IPS-20b (cell line): ENCODE measurements around the gene SFTPB.
"Not testable (repeated sequence)": the region's sequence is repeated elsewhere in the genome, so short reads cannot be mapped to it uniquely, and the experiment has no call there.

Source experiments
- H3K27ac ChIP-seq: one replicate; pipeline ENCODE4 v1.5.1; 2013; ENCODE audit warnings: low read length
- H3K27me3 ChIP-seq: 2 replicates; pipeline ENCODE4 v1.6.1; 2013; ENCODE audit warnings: mild to moderate bottlenecking, low read length, inconsistent platforms; ENCODE audit not compliant: insufficient read depth
- H3K36me3 ChIP-seq: 2 replicates; pipeline ENCODE4 v1.6.1; 2013; ENCODE audit warnings: low read depth, mild to moderate bottlenecking, inconsistent platforms, low read length, moderate library complexity; ENCODE audit not compliant: insufficient read depth
- H3K4me1 ChIP-seq: 2 replicates; pipeline ENCODE4 v1.6.1; 2013; ENCODE audit warnings: mild to moderate bottlenecking, control low read depth, inconsistent platforms, low read length, moderate library complexity; ENCODE audit not compliant: insufficient read depth
- H3K4me3 ChIP-seq: 2 replicates; pipeline ENCODE4 v1.5.1; 2013; ENCODE audit warnings: mild to moderate bottlenecking, low read length, inconsistent platforms
- H3K9ac ChIP-seq: 2 replicates; pipeline ENCODE4 v1.6.1; 2013; ENCODE audit warnings: low read depth, mild to moderate bottlenecking, inconsistent platforms, low read length, moderate library complexity
- H3K9me3 ChIP-seq: 2 replicates; pipeline ENCODE4 v1.6.1; 2013; ENCODE audit warnings: mild to moderate bottlenecking, low read depth, low read length, inconsistent platforms; ENCODE audit not compliant: insufficient read depth

SFTPB gene

GRCh38 chr2:85647823-85648526 is 20.0 kb downstream of the SFTPB start:
- Histone ChIP-seq H3K36me3 (peaks cover 95% of the 10 kb centered on the region), H3K9ac (no peak overlapping the region), H3K9me3 (no peaks in the 10 kb centered on the region), H3K4me3 (no peak overlapping the region), H3K27ac (no peak overlapping the region), H3K4me1 (no peaks in the 10 kb centered on the region), H3K27me3 (no peaks in the 10 kb centered on the region)

- H3K9ac ChIP-seq = no peak overlapping the region
- H3K36me3 ChIP-seq = peaks cover 98% of the 10 kb centered on the region
- H3K9me3 ChIP-seq = no peaks in the 10 kb centered on the region
- H3K27me3 ChIP-seq = no peaks in the 10 kb centered on the region
- no peak overlapping the region for H3K27ac ChIP-seq
- H3K4me3 ChIP-seq = no peak overlapping the region
- H3K4me1 ChIP-seq = no peaks in the 10 kb centered on the region
Observed at GRCh38 chr2:85646166-85646565, 21.8 kb downstream of the SFTPB start.

GRCh38 chr2:85644909-85645308 is 23.1 kb downstream of the SFTPB start:
- Histone ChIP-seq H3K9me3 (no peaks in the 10 kb centered on the region), H3K36me3 (peaks cover 97% of the 10 kb centered on the region), H3K4me1 (no peaks in the 10 kb centered on the region), H3K27me3 (no peaks in the 10 kb centered on the region), H3K9ac (no peak overlapping the region), H3K27ac (no peak overlapping the region), H3K4me3 (no peak overlapping the region)

GRCh38 chr2:85642725-85643124 is 25.3 kb downstream of the SFTPB start:
- no peak overlapping the region for H3K4me3 ChIP-seq
- no peak overlapping the region for H3K27ac ChIP-seq
- H3K9ac ChIP-seq = no peak overlapping the region
- no peaks in the 10 kb centered on the region for H3K4me1 ChIP-seq
- peaks cover 97% of the 10 kb centered on the region for H3K36me3 ChIP-seq
- no peaks in the 10 kb centered on the region for H3K27me3 ChIP-seq
- no peaks in the 10 kb centered on the region for H3K9me3 ChIP-seq

GRCh38 chr2:85635636-85636035 is 32.4 kb downstream of the SFTPB start:
- Histone ChIP-seq H3K36me3 (peaks cover 91% of the 10 kb centered on the region), H3K27ac (no peak overlapping the region), H3K9ac (no peak overlapping the region), H3K4me3 (no peak overlapping the region), H3K9me3 (no peaks in the 10 kb centered on the region), H3K27me3 (no peaks in the 10 kb centered on the region), H3K4me1 (no peaks in the 10 kb centered on the region)

- no peaks in the 10 kb centered on the region for H3K4me1 ChIP-seq
- no peak overlapping the region for H3K27ac ChIP-seq
- H3K27me3 ChIP-seq = no peaks in the 10 kb centered on the region
- H3K36me3 ChIP-seq = peaks cover 93% of the 10 kb centered on the region
- H3K9me3 ChIP-seq = no peaks in the 10 kb centered on the region
- no peak overlapping the region for H3K9ac ChIP-seq
- no peak overlapping the region for H3K4me3 ChIP-seq
Observed at GRCh38 chr2:85635011-85635410, 33.0 kb downstream of the SFTPB start.

GRCh38 chr2:85631316-85631715 is 36.7 kb downstream of the SFTPB start:
- Histone ChIP-seq H3K9me3 (no peaks in the 10 kb centered on the region), H3K27me3 (no peaks in the 10 kb centered on the region), H3K4me1 (no peaks in the 10 kb centered on the region), H3K9ac (no peak overlapping the region), H3K4me3 (no peak overlapping the region), H3K36me3 (peaks cover 93% of the 10 kb centered on the region), H3K27ac (no peak overlapping the region)

- Histone ChIP-seq H3K27ac (no peak overlapping the region), H3K4me3 (no peak overlapping the region), H3K9ac (no peak overlapping the region), H3K27me3 (no peaks in the 10 kb centered on the region), H3K9me3 (no peaks in the 10 kb centered on the region), H3K36me3 (peaks cover 97% of the 10 kb centered on the region), H3K4me1 (no peaks in the 10 kb centered on the region)
Observed at GRCh38 chr2:85628658-85629057, 39.3 kb downstream of the SFTPB start.

- H3K27ac ChIP-seq = no peak overlapping the region
- H3K4me1 ChIP-seq = no peaks in the 10 kb centered on the region; the same call in 1 of the 2 replicates
- no peak overlapping the region for H3K9ac ChIP-seq
- H3K27me3 ChIP-seq = no peaks in the 10 kb centered on the region
- no peak overlapping the region for H3K4me3 ChIP-seq
- H3K36me3 ChIP-seq = peaks cover 96% of the 10 kb centered on the region
- no peaks in the 10 kb centered on the region for H3K9me3 ChIP-seq
Observed at GRCh38 chr2:85623991-85624390, 44.0 kb downstream of the SFTPB start.

- Histone ChIP-seq H3K36me3 (peaks cover 82% of the 10 kb centered on the region), H3K4me3 (no peak overlapping the region), H3K9me3 (no peaks in the 10 kb centered on the region), H3K27ac (no peak overlapping the region), H3K4me1 (peaks cover 4% of the 10 kb centered on the region; the same call in 1 of the 2 replicates), H3K9ac (no peak overlapping the region), H3K27me3 (no peaks in the 10 kb centered on the region)
Observed at GRCh38 chr2:85621338-85621737, 46.7 kb downstream of the SFTPB start.

- Histone ChIP-seq H3K4me1 (peaks cover 4% of the 10 kb centered on the region; the same call in 1 of the 2 replicates), H3K4me3 (no peak overlapping the region), H3K36me3 (peaks cover 65% of the 10 kb centered on the region), H3K9me3 (no peaks in the 10 kb centered on the region), H3K27me3 (no peaks in the 10 kb centered on the region), H3K9ac (no peak overlapping the region), H3K27ac (no peak overlapping the region)
Observed at GRCh38 chr2:85619617-85620016, 48.4 kb downstream of the SFTPB start.

- not testable (repeated sequence) for H3K9ac ChIP-seq, H3K27ac ChIP-seq, H3K27me3 ChIP-seq, H3K9me3 ChIP-seq, H3K4me1 ChIP-seq
- peak overlapping the region; percentile 86 for H3K4me3 ChIP-seq
- H3K36me3 ChIP-seq = peaks cover 47% of the 10 kb centered on the region
Observed at GRCh38 chr2:85617723-85618122, 50.3 kb downstream of the SFTPB start.
